PFSK-1 (cell line): ENCODE data around the gene CRNN.

ENCODE experiments used
- POLR2AphosphoS5 ChIP-seq: IDR thresholded peaks from 2 replicates; pipeline ENCODE4 v1.6.1; 2012; ENCODE audit warnings: low read depth, mild to moderate bottlenecking, control low read depth, low read length, moderate library complexity
- SIN3A ChIP-seq: IDR thresholded peaks from 2 replicates; pipeline ENCODE4 v1.6.1; 2012; ENCODE audit warnings: mild to moderate bottlenecking, low read length, moderate library complexity, borderline replicate concordance; ENCODE audit not compliant: insufficient read depth
- TAF1 ChIP-seq: IDR thresholded peaks from 2 replicates; pipeline ENCODE4 v1.6.1; 2012; ENCODE audit warnings: low read length, control low read depth, borderline replicate concordance; ENCODE audit not compliant: insufficient read depth
- TF ChIP-seq, protein P1 (sequence below), 2 experiments: IDR thresholded peaks; 2 replicates each; pipeline versions ENCODE4 v1.6.1 to v1.8.0; 2011 to 2012; ENCODE audit warnings: low read depth in 2 of 2, low read length in 2 of 2, control low read depth in 1 of 2, inconsistent platforms in 1 of 2, mild to moderate bottlenecking in 1 of 2, moderate library complexity in 1 of 2; ENCODE audit not compliant: insufficient read depth in 1 of 2

DNA sequence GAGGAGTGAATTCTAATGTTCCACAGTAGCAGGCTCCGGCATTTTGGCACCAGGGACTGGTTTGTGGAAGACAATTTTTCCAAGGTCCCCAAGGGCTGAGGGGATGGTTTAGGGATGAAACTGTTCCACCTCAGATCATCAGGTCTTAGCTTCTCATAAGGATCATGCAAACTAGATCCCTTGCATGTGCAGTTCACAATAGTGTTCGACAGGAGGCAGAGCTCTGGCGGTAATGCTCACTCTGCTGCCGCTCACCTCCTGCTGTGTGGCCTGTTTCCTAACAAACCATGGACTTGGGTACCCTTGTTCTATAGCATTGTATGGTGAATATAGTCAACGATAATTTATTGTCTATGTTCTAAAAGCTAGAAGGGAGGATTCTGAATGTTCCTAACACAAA, 16.6 kb downstream of the CRNN start:
- TF ChIP-seq POLR2AphosphoS5 (no peak), SIN3A (no peak), TAF1 (no peak)
- TF ChIP-seq, protein P1, sequence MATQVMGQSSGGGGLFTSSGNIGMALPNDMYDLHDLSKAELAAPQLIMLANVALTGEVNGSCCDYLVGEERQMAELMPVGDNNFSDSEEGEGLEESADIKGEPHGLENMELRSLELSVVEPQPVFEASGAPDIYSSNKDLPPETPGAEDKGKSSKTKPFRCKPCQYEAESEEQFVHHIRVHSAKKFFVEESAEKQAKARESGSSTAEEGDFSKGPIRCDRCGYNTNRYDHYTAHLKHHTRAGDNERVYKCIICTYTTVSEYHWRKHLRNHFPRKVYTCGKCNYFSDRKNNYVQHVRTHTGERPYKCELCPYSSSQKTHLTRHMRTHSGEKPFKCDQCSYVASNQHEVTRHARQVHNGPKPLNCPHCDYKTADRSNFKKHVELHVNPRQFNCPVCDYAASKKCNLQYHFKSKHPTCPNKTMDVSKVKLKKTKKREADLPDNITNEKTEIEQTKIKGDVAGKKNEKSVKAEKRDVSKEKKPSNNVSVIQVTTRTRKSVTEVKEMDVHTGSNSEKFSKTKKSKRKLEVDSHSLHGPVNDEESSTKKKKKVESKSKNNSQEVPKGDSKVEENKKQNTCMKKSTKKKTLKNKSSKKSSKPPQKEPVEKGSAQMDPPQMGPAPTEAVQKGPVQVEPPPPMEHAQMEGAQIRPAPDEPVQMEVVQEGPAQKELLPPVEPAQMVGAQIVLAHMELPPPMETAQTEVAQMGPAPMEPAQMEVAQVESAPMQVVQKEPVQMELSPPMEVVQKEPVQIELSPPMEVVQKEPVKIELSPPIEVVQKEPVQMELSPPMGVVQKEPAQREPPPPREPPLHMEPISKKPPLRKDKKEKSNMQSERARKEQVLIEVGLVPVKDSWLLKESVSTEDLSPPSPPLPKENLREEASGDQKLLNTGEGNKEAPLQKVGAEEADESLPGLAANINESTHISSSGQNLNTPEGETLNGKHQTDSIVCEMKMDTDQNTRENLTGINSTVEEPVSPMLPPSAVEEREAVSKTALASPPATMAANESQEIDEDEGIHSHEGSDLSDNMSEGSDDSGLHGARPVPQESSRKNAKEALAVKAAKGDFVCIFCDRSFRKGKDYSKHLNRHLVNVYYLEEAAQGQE (IDR thresholded peaks at IDR 0.05; ENCODE audit: insufficient read depth in 1 of 2, low read depth in 2 of 2, low read length in 2 of 2) = no peak
